Vagina (tissue), 2 donors: ENCODE results near the gene RB1. TPM values are rescaled to one million over a fixed set of nuclear protein-coding genes. Genes with fewer than 3 reads are reported as not detected.
"Not testable (repeated sequence)": the region's sequence is repeated elsewhere in the genome, so short reads cannot be mapped to it uniquely, and the experiment has no call there.

ENCODE experiments used
- DNase-seq, 2 donors: peaks; one replicate each; pipeline ENCODE4 v3.0.0-alpha.2; 2017; ENCODE audit errors: extremely low spot score in 2 of 2
- H3K27ac ChIP-seq: fragments of 200-600 bp; sonication (generic); one replicate; pipeline ENCODE4 v1.5.1; 2019
- H3K27me3 ChIP-seq: fragments of 200-600 bp; sonication (generic); one replicate; pipeline ENCODE4 v1.5.1; 2019
- H3K36me3 ChIP-seq, 2 donors: fragments of 200-600 bp; sonication (generic); one replicate each; pipeline ENCODE4 v1.5.1; 2017 to 2019
- H3K4me1 ChIP-seq: fragments of 200-600 bp; sonication (generic); one replicate; pipeline ENCODE4 v1.5.1; 2019
- H3K4me3 ChIP-seq, 2 donors: fragments of 200-600 bp; sonication (generic); 1 replicate in 1 of 2; 2 replicates in 1 of 2; pipeline ENCODE4 v1.5.1; 2016 to 2019
- H3K9me3 ChIP-seq: fragments of 200-600 bp; sonication (generic); one replicate; pipeline ENCODE4 v1.5.1; 2019
- CTCF ChIP-seq, 3 experiments: fragments of 450-650 bp in 2 of 3; fragments of 200-600 bp in 1 of 3; sonication (generic) in 1 of 3; IDR thresholded peaks; one replicate each; pipeline ENCODE4 v1.5.1; 2017 to 2019; ENCODE audit warnings: antibody characterized with exemption in 3 of 3, mild to moderate bottlenecking in 2 of 3, moderate library complexity in 2 of 3
- POLR2A ChIP-seq, 2 donors: fragments of 450-650 bp; IDR thresholded peaks; one replicate each; pipeline ENCODE4 v1.6.1; 2017; ENCODE audit warnings: antibody characterized with exemption in 2 of 2, mild to moderate bottlenecking in 2 of 2, moderate library complexity in 2 of 2
- POLR2AphosphoS5 ChIP-seq, 2 donors: sonication (generic); formaldehyde crosslinking; IDR thresholded peaks; one replicate each; pipeline ENCODE4 v1.9.0; 2017; ENCODE audit warnings: antibody characterized with exemption in 2 of 2, mild to moderate bottlenecking in 2 of 2, low read depth in 1 of 2; ENCODE audit not compliant: insufficient read depth in 1 of 2
- intact Hi-C: fragments of 100-400 bp; cut with DNase I; formaldehyde crosslinking; loops from one replicate; pipeline ENCODE4 v1.15.1; 2023
- total RNA-seq: library from RNA; depleted of rRNA; stranded (reverse); fragments of >200 nt; gene quantifications from one replicate; pipeline ENCODE4 v1.2.3, GENCODE V29; 2016

Gene RB1
- total RNA-seq, 1 donor from 2014 or later = 34.4 TPM

DNA sequence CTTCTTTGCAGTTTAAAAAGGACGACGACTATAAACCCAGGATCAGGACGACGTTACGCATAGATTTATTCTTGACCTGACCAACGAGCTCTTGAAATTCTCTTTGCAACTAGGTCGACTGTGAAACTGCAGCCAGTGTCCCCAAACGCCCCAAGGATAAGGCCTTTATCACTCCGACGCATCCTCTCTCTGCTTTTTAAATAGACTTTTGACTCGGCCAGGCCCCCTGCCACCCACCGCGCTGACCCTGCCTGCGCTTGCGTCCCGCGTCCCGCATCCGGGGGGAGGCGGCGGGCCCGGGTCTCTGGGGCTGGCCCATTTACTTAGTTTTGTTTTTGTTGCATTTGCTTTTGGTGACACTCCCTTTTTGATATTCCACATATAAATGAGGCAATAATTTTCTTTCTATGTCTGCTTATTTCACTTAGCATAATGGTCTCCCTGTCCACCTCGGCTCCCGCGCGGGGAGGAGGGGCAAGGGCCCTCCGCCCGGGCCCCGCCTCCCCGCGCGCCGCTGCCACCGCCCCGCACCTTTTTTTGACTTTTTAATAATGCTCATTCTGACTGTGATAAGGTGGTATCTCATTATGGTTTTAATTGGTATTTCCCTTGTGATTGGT is 17.4 kb downstream of the RB1 start:
- H3K27me3 ChIP-seq = no peaks in the 10 kb centered on the region
- no peak overlapping the region for H3K27ac ChIP-seq
- TF ChIP-seq CTCF (IDR thresholded peaks at IDR 0.05) (no peak), POLR2AphosphoS5 (IDR thresholded peaks at IDR 0.05; ENCODE audit: insufficient read depth in 1 of 2, low read depth in 1 of 2) (no peak), POLR2A (IDR thresholded peaks at IDR 0.05) (no peak)
- peaks cover 0 to 9% of the 10 kb centered on the region in 2 donors for H3K36me3 ChIP-seq
- H3K4me1 ChIP-seq = peaks cover 4% of the 10 kb centered on the region
- DNase-seq = no peak
- peaks cover 8% of the 10 kb centered on the region for H3K9me3 ChIP-seq
- intact Hi-C loops = no loop called here
- H3K4me3 ChIP-seq = peak overlapping the region in 1 of 2 donors; percentile 24

DNA sequence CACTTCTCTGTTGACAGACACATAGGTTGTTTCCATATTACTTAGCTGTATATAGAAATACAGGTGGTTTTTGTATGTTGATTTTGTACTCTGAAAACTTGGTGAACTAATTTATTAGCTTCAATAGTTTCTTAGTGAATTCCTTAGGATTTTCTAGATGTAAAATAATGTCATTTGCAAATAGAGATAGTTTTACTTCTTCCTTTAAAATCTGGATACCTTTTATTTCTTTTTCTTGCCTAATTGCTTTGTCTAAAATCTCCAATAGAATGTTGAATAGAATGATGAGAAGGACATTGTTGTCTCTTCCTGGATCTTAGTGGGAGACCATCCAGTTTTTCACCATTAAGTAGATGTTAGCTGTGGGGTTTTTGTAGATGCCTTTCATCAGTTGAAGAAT is 18.7 kb downstream of the RB1 start:
- Histone ChIP-seq H3K9me3 (peaks cover 8% of the 10 kb centered on the region), H3K27me3 (no peaks in the 10 kb centered on the region), H3K4me3 (no peak overlapping the region), H3K27ac (no peak overlapping the region), H3K4me1 (no peaks in the 10 kb centered on the region), H3K36me3 (peaks cover 0 to 2% of the 10 kb centered on the region in 2 donors)
- no peak for DNase-seq
- intact Hi-C loops = no loop called here
- TF ChIP-seq POLR2A (IDR thresholded peaks at IDR 0.05) = no peak
- TF ChIP-seq POLR2AphosphoS5 (IDR thresholded peaks at IDR 0.05; ENCODE audit: insufficient read depth in 1 of 2, low read depth in 1 of 2) = no peak
- no peak for TF ChIP-seq CTCF (IDR thresholded peaks at IDR 0.05)

GRCh38 chr13:48333976-48334375 is 30.4 kb downstream of the RB1 start:
- no peak for DNase-seq
- intact Hi-C loops = loop anchor here (10.0 kb wide), 1 partner anchor 241 kb away; no protein-coding TSS in a partner anchor
- no peak overlapping the region for H3K4me3 ChIP-seq
- TF ChIP-seq CTCF (IDR thresholded peaks at IDR 0.05) (no peak), POLR2A (IDR thresholded peaks at IDR 0.05) (no peak), POLR2AphosphoS5 (IDR thresholded peaks at IDR 0.05; ENCODE audit: insufficient read depth in 1 of 2, low read depth in 1 of 2) (no peak)
- no peak overlapping the region for H3K27ac ChIP-seq
- H3K36me3 ChIP-seq = peaks cover 0 to 2% of the 10 kb centered on the region in 2 donors
- no peaks in the 10 kb centered on the region for H3K27me3 ChIP-seq
- H3K9me3 ChIP-seq = no peaks in the 10 kb centered on the region
- no peaks in the 10 kb centered on the region for H3K4me1 ChIP-seq

GRCh38 chr13:48334534-48335127 is 31.1 kb downstream of the RB1 start:
- no peaks in the 10 kb centered on the region for H3K27me3 ChIP-seq
- no peak for DNase-seq
- H3K36me3 ChIP-seq = peaks cover 0 to 8% of the 10 kb centered on the region in 2 donors
- no peak overlapping the region for H3K4me3 ChIP-seq
- H3K27ac ChIP-seq = no peak overlapping the region
- peaks cover 3% of the 10 kb centered on the region for H3K9me3 ChIP-seq
- TF ChIP-seq POLR2A (IDR thresholded peaks at IDR 0.05) (no peak), POLR2AphosphoS5 (IDR thresholded peaks at IDR 0.05; ENCODE audit: insufficient read depth in 1 of 2, low read depth in 1 of 2) (no peak), CTCF (IDR thresholded peaks at IDR 0.05) (peak; percentile 27 to 61 (median 61))
- intact Hi-C loops = loop anchor here (10.0 kb wide), 1 partner anchor 240 kb away; no protein-coding TSS in a partner anchor
- H3K4me1 ChIP-seq = no peaks in the 10 kb centered on the region

DNA sequence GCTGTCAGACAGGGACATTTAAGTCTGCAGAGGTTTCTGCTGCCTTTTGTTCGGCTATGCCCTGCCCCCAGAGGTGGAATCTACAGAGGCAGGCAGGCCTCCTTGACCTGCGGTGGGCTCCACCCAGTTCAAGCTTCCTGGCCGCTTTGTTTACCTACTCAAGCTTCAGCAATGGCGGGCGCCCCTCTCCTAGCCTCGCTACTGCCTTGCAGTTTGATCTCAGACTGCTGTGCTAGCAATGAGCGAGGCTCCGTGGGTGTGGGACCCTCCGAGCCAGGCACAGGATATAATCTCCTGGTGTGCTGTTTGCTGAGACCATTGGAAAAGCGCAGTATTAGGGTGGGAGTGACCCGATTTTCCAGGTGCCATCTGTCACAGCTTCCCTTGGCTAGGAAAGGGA is 35.6 kb downstream of the RB1 start:
- not testable (repeated sequence) for H3K27me3 ChIP-seq, H3K4me1 ChIP-seq, H3K36me3 ChIP-seq, H3K4me3 ChIP-seq, H3K9me3 ChIP-seq, H3K27ac ChIP-seq, DNase-seq
- intact Hi-C loops = loop anchor here (10.0 kb wide), 1 partner anchor 236 kb away; no protein-coding TSS in a partner anchor
